Measurements from ENCODE around the gene MPPED2. TPM values are rescaled to one million over a fixed set of nuclear protein-coding genes. Genes with fewer than 3 reads are reported as not detected.

The MPPED2 gene
- total RNA-seq, 1 donor from 2014 or later, result 1.6 TPM

DNA sequence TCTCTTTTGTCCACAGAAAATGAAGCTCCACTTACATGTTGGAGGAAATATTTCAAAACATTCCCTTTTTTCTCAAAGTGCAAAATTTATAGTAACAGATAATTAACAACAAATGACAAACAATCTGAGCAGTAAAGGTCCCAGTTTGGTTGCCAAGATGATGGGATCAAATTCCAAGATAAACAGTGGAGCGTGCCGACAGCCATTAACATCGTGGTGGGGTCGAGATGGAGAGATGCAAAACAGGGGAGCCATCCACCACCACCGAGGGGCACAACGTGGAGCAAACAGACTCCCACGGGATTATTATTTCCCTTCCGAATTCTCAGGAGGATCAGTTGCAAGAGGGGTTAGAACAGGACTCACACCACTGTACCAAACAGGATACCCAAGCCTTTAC, 17.2 kb downstream of the MPPED2 start:
- Histone ChIP-seq H3K4me2 (ENCODE audit: low read length) (no peak overlapping the region), H2AFZ (ENCODE audit: low read depth, low read length) (no peak overlapping the region), H3K4me3 (ENCODE audit: insufficient read depth, low read depth, low read length) (no peak overlapping the region), H3K27ac (ENCODE audit: low read depth, low read length) (no peak overlapping the region), H3K36me3 (ENCODE audit: insufficient read depth, low read length) (no peaks in the 10 kb centered on the region), H3K9me3 (ENCODE audit: insufficient read depth, low read depth, low read length) (peaks cover 3% of the 10 kb centered on the region), H3K79me2 (ENCODE audit: insufficient read depth, low read length) (no peaks in the 10 kb centered on the region), H3K9ac (ENCODE audit: low read length) (no peak overlapping the region), H4K20me1 (ENCODE audit: insufficient read depth, low read length) (no peaks in the 10 kb centered on the region), H3K27me3 (ENCODE audit: insufficient read depth, low read length) (no peaks in the 10 kb centered on the region), H3K4me1 (ENCODE audit: insufficient read depth, low read length) (no peaks in the 10 kb centered on the region)
- Mint-ChIP-seq H3K4me1 (ENCODE audit: low read depth, unreplicated experiment) (no peaks in the 10 kb centered on the region), H3K4me3 (ENCODE audit: unreplicated experiment) (no peak overlapping the region), H3K36me3 (ENCODE audit: low read depth, unreplicated experiment) (peaks cover 2% of the 10 kb centered on the region), H3K9me3 (ENCODE audit: unreplicated experiment) (no peaks in the 10 kb centered on the region), H3K27me3 (ENCODE audit: low read depth, unreplicated experiment) (no peaks in the 10 kb centered on the region), H3K27ac (ENCODE audit: unreplicated experiment) (no peak overlapping the region)
- DNase-seq (ENCODE audit: low read depth) (no peak), FAIRE-seq (no peak)
- TF ChIP-seq, protein P1, sequence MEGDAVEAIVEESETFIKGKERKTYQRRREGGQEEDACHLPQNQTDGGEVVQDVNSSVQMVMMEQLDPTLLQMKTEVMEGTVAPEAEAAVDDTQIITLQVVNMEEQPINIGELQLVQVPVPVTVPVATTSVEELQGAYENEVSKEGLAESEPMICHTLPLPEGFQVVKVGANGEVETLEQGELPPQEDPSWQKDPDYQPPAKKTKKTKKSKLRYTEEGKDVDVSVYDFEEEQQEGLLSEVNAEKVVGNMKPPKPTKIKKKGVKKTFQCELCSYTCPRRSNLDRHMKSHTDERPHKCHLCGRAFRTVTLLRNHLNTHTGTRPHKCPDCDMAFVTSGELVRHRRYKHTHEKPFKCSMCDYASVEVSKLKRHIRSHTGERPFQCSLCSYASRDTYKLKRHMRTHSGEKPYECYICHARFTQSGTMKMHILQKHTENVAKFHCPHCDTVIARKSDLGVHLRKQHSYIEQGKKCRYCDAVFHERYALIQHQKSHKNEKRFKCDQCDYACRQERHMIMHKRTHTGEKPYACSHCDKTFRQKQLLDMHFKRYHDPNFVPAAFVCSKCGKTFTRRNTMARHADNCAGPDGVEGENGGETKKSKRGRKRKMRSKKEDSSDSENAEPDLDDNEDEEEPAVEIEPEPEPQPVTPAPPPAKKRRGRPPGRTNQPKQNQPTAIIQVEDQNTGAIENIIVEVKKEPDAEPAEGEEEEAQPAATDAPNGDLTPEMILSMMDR (IDR thresholded peaks at IDR 0.05; ENCODE audit: insufficient read depth, low read depth, low read length), result no peak
- TF ChIP-seq EZH2 (IDR thresholded peaks at IDR 0.05; ENCODE audit: insufficient read depth, low read length), result no peak

GRCh38 chr11:30567644-30568043, 18.5 kb downstream of the MPPED2 start:
- Histone ChIP-seq H4K20me1 (ENCODE audit: insufficient read depth, low read length) (no peaks in the 10 kb centered on the region), H3K9me3 (ENCODE audit: insufficient read depth, low read depth, low read length) (peaks cover 3% of the 10 kb centered on the region), H3K79me2 (ENCODE audit: insufficient read depth, low read length) (no peaks in the 10 kb centered on the region), H3K27me3 (ENCODE audit: insufficient read depth, low read length) (no peaks in the 10 kb centered on the region), H2AFZ (ENCODE audit: low read depth, low read length) (no peak overlapping the region), H3K4me2 (ENCODE audit: low read length) (no peak overlapping the region), H3K9ac (ENCODE audit: low read length) (no peak overlapping the region), H3K27ac (ENCODE audit: low read depth, low read length) (no peak overlapping the region), H3K4me1 (ENCODE audit: insufficient read depth, low read length) (no peaks in the 10 kb centered on the region), H3K4me3 (ENCODE audit: insufficient read depth, low read depth, low read length) (no peak overlapping the region), H3K36me3 (ENCODE audit: insufficient read depth, low read length) (no peaks in the 10 kb centered on the region)
- H3K27me3 Mint-ChIP-seq (ENCODE audit: low read depth, unreplicated experiment), result no peaks in the 10 kb centered on the region
- H3K36me3 Mint-ChIP-seq (ENCODE audit: low read depth, unreplicated experiment), result peaks cover 2% of the 10 kb centered on the region
- no peaks in the 10 kb centered on the region for H3K9me3 Mint-ChIP-seq (ENCODE audit: unreplicated experiment)
- no peak overlapping the region for H3K4me3 Mint-ChIP-seq (ENCODE audit: unreplicated experiment)
- H3K27ac Mint-ChIP-seq (ENCODE audit: unreplicated experiment), result no peak overlapping the region
- no peak for TF ChIP-seq EZH2 (IDR thresholded peaks at IDR 0.05; ENCODE audit: insufficient read depth, low read length)
- TF ChIP-seq, protein P1 (IDR thresholded peaks at IDR 0.05; ENCODE audit: insufficient read depth, low read depth, low read length), result no peak
- FAIRE-seq (no peak), DNase-seq (ENCODE audit: low read depth) (no peak)
- no peaks in the 10 kb centered on the region for H3K4me1 Mint-ChIP-seq (ENCODE audit: low read depth, unreplicated experiment)

- H3K4me2 ChIP-seq (ENCODE audit: low read length), result no peak overlapping the region
- no peaks in the 10 kb centered on the region for H3K4me1 Mint-ChIP-seq (ENCODE audit: low read depth, unreplicated experiment)
- DNase-seq (ENCODE audit: low read depth), result no peak
- no peak overlapping the region for H3K9ac ChIP-seq (ENCODE audit: low read length)
- H3K36me3 Mint-ChIP-seq (ENCODE audit: low read depth, unreplicated experiment), result peaks cover 2% of the 10 kb centered on the region
- H3K27ac ChIP-seq (ENCODE audit: low read depth, low read length), result no peak overlapping the region
- H3K4me3 ChIP-seq (ENCODE audit: insufficient read depth, low read depth, low read length), result no peak overlapping the region
- H3K4me3 Mint-ChIP-seq (ENCODE audit: unreplicated experiment), result no peak overlapping the region
- no peak for FAIRE-seq
- H2AFZ ChIP-seq (ENCODE audit: low read depth, low read length), result no peak overlapping the region
- H3K27me3 ChIP-seq (ENCODE audit: insufficient read depth, low read length), result no peaks in the 10 kb centered on the region
- H4K20me1 ChIP-seq (ENCODE audit: insufficient read depth, low read length), result no peaks in the 10 kb centered on the region
- TF ChIP-seq EZH2 (IDR thresholded peaks at IDR 0.05; ENCODE audit: insufficient read depth, low read length), result no peak
- TF ChIP-seq, protein P1 (IDR thresholded peaks at IDR 0.05; ENCODE audit: insufficient read depth, low read depth, low read length), result no peak
- H3K36me3 ChIP-seq (ENCODE audit: insufficient read depth, low read length), result no peaks in the 10 kb centered on the region
- no peaks in the 10 kb centered on the region for H3K4me1 ChIP-seq (ENCODE audit: insufficient read depth, low read length)
- no peaks in the 10 kb centered on the region for H3K9me3 Mint-ChIP-seq (ENCODE audit: unreplicated experiment)
- no peak overlapping the region for H3K27ac Mint-ChIP-seq (ENCODE audit: unreplicated experiment)
- H3K27me3 Mint-ChIP-seq (ENCODE audit: low read depth, unreplicated experiment), result no peaks in the 10 kb centered on the region
- H3K9me3 ChIP-seq (ENCODE audit: insufficient read depth, low read depth, low read length), result peaks cover 3% of the 10 kb centered on the region
- no peaks in the 10 kb centered on the region for H3K79me2 ChIP-seq (ENCODE audit: insufficient read depth, low read length)
Measured at GRCh38 chr11:30567120-30567519, 19.0 kb downstream of the MPPED2 start.
